Muscle layer of duodenum (tissue), 2 donors: ENCODE results near the gene GNRHR.

Source experiments
- H3K27ac ChIP-seq: one replicate; pipeline ENCODE4 v1.7.0; 2013; ENCODE audit warnings: mild to moderate bottlenecking, low read length
- H3K27me3 ChIP-seq: one replicate; pipeline ENCODE4 v1.7.0; 2013; ENCODE audit warnings: low read depth, mild to moderate bottlenecking, control low read depth, low read length
- H3K36me3 ChIP-seq, 2 donors: one replicate each; pipeline ENCODE4 v1.7.0; 2013; ENCODE audit warnings: low read length in 2 of 2, control low read depth in 1 of 2, mild to moderate bottlenecking in 1 of 2; ENCODE audit not compliant: insufficient read depth in 2 of 2, control insufficient read depth in 1 of 2
- H3K4me1 ChIP-seq, 2 donors: one replicate each; pipeline ENCODE4 v1.7.0; 2013; ENCODE audit warnings: low read length in 2 of 2, mild to moderate bottlenecking in 2 of 2, control low read depth in 1 of 2, moderate library complexity in 1 of 2; ENCODE audit not compliant: insufficient read depth in 2 of 2, control insufficient read depth in 1 of 2
- H3K4me3 ChIP-seq, 2 donors: one replicate each; pipeline ENCODE4 v1.7.0; 2013; ENCODE audit warnings: low read length in 2 of 2, low read depth in 1 of 2, mild to moderate bottlenecking in 1 of 2
- H3K9me3 ChIP-seq, 2 donors: one replicate each; pipeline ENCODE4 v1.7.0; 2013; ENCODE audit warnings: low read length in 2 of 2, control low read depth in 1 of 2, mild to moderate bottlenecking in 1 of 2; ENCODE audit not compliant: control insufficient read depth in 1 of 2
- donor health status: healthy.

The GNRHR gene

DNA sequence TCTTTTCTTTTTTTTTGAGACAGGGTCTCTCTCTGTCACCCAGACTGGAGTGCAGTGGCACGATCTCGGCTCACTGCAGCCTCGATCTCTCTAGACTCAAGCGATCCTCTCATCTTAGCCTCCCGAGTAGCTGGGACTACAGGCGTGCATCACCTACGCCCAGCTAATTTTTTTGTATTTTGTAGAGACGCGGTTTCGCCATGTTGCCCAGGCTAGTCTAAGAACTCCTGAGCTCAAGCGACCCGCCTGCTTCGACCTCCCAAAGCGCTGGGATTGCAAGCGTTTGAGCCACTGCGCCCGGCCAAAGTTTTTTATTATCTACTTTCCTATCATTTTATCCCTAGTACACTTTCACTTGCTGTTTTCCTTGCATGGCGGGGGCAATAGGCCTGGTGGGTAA lies 54.6 kb downstream of the GNRHR start:
- H3K36me3 ChIP-seq: peaks cover 0 to 8% of the 10 kb centered on the region in 2 donors
- peak overlapping the region in 1 of 2 donors; percentile 98 for H3K4me3 ChIP-seq
- H3K27ac ChIP-seq: no peak overlapping the region
- H3K9me3 ChIP-seq: no peaks in the 10 kb centered on the region
- peaks cover 6 to 17% of the 10 kb centered on the region in 2 donors for H3K4me1 ChIP-seq
- H3K27me3 ChIP-seq: no peaks in the 10 kb centered on the region

DNA sequence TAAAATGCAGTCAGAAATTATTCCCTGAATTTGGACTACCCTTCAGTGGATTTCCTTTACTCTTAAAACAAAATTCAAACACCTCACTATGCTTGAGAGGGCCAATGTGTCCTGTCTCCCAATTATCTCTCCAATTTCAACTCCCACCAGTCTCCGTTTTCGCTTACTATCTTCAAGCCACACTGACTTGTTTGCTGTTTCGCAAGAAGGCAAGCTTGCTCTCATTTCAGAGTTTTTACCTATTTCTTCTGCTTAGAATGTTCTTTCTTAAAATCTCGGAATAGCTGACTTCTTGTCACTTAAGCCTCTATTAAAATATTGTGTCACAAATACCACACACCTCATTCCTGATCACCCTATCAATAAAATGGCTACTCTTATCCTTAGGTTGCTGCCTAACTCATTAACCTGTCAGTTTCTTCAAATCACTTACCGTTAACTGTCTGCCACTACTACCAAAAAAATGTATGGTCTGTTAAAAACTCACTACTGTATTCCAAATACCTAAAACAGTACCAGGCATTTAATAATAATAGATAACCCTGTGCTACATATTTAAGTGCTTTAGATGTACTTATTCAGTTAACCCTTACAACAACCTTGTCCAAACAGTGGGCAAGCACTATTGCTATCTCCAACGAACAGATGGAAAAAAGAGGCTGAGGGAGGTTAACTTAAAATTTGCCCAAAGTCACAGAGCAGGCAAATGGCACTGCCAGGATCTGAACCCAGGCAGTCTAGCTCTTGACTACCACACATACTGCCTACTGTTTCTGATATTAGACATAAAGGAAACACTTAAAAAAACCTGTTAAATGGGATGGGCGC lies 56.1 kb downstream of the GNRHR start:
- no peaks in the 10 kb centered on the region for H3K9me3 ChIP-seq
- peaks cover 6 to 17% of the 10 kb centered on the region in 2 donors for H3K4me1 ChIP-seq
- H3K36me3 ChIP-seq: peaks cover under 1 to 8% of the 10 kb centered on the region in 2 donors
- H3K4me3 ChIP-seq: no peak overlapping the region
- no peak overlapping the region for H3K27ac ChIP-seq
- no peaks in the 10 kb centered on the region for H3K27me3 ChIP-seq

DNA sequence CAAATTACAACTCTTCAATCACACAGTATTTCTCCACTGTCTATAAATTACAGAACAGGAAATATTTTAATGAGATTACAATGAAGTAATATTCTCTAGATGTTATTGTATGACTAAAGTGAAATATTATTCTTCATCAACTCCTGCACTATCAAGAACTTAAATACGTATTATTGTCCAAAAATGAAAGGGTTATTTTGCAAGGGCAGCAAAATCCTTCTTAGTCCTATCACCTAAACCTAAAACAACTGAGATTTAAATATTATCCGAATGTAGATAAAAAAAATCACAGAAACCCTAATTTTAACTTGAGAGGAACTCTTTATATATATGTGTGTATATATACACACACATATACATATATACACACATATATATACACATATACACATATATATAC lies 58.1 kb downstream of the GNRHR start:
- H3K4me1 ChIP-seq: peaks cover 0 to 10% of the 10 kb centered on the region in 2 donors
- no peak overlapping the region for H3K27ac ChIP-seq
- H3K27me3 ChIP-seq: no peaks in the 10 kb centered on the region
- H3K4me3 ChIP-seq: no peak overlapping the region
- H3K9me3 ChIP-seq: no peaks in the 10 kb centered on the region
- peaks cover 20 to 25% of the 10 kb centered on the region in 2 donors for H3K36me3 ChIP-seq

DNA sequence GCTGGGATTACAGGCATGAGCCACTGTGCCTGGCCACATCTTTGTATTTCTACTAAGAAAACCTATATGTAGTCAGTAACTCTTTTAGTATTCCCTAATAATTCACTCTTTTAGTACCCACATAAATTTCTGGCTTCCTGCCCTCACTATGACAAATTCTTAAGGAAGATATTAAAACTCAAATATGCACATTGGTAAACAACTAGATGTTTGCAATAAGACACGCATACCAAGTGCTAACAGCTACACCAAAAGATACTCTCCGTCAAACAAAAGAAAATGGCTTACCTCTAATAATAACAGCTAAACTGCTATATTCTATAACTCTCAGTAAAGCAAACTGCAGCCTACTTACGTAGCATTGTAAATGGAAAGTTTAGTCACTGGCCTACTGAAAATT lies 59.5 kb downstream of the GNRHR start:
- Histone ChIP-seq H3K9me3 (no peaks in the 10 kb centered on the region), H3K27me3 (no peaks in the 10 kb centered on the region), H3K4me1 (peaks cover 0 to 3% of the 10 kb centered on the region in 2 donors), H3K27ac (no peak overlapping the region), H3K36me3 (peaks cover 20 to 25% of the 10 kb centered on the region in 2 donors), H3K4me3 (no peak overlapping the region)

DNA sequence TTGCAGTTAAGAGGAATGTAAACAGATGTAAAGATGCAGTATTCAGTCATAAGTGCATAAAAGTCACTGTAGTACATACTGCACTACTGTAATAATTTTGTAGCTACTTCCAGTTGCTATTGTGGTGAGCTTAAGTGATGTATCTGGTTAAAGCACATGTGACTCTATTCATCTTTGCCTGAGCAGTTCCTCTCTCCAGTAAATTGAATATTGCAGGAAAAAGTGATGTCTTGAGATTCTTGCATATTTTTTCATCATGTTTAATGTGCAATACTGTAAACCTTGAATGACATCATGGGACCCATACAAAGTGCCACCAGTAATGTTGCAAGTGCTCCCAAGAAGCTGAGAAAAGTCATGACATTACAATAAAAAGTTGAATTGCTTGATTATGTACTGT lies 62.9 kb downstream of the GNRHR start:
- Histone ChIP-seq H3K4me1 (no peaks in the 10 kb centered on the region), H3K9me3 (no peaks in the 10 kb centered on the region), H3K27ac (no peak overlapping the region), H3K4me3 (no peak overlapping the region), H3K27me3 (no peaks in the 10 kb centered on the region), H3K36me3 (peaks cover 26 to 27% of the 10 kb centered on the region in 2 donors)
